ENCODE measurements around the gene ARHGAP6.

GRCh38 chrX:11272290-11272689 lies 393.4 kb downstream of the ARHGAP6 start:
- TF ChIP-seq CTCF (IDR thresholded peaks at IDR 0.05) = no peak
- TF ChIP-seq EZH2 (IDR thresholded peaks at IDR 0.05) = no peak

Data from neural progenitor cell (in vitro differentiated cells).